HFFc6 (cell line): Measurements from ENCODE around the gene TEX44. TPM values are rescaled to one million over a fixed set of nuclear protein-coding genes. Genes with fewer than 3 reads are reported as not detected.
"Not testable (repeated sequence)": the region's sequence is repeated elsewhere in the genome, so short reads cannot be mapped to it uniquely, and the experiment has no call there.

Source experiments
- DNase-seq: peaks from one replicate; pipeline ENCODE4 v3.0.0-alpha.2; 2018
- H3K27ac Mint-ChIP-seq: 2 replicates; pipeline ENCODE4 v1.8.0; 2020; ENCODE audit warnings: mild to moderate bottlenecking, mixed read lengths
- H3K27me3 Mint-ChIP-seq: 2 replicates; pipeline ENCODE4 v1.8.0; 2021; ENCODE audit warnings: mild to moderate bottlenecking, moderate library complexity, mixed read lengths; ENCODE audit not compliant: insufficient read depth
- H3K36me3 Mint-ChIP-seq: 2 replicates; pipeline ENCODE4 v1.8.0; 2021; ENCODE audit warnings: low read depth, mixed read lengths
- H3K4me1 Mint-ChIP-seq: 2 replicates; pipeline ENCODE4 v1.8.0; 2020; ENCODE audit warnings: low read depth, mixed read lengths
- H3K4me3 Mint-ChIP-seq: 2 replicates; pipeline ENCODE4 v1.8.0; 2020; ENCODE audit warnings: mild to moderate bottlenecking, moderate library complexity, mixed read lengths
- H3K9me3 Mint-ChIP-seq: 2 replicates; pipeline ENCODE4 v1.8.0; 2020; ENCODE audit warnings: mild to moderate bottlenecking, mixed read lengths
- total RNA-seq, 6 experiments: library from RNA; stranded (reverse); fragmentation: NEBNext Ultra II Directional; extraction: Animal tissue kit (Norgen Biotek cat#: 25700); gene quantifications; 2 replicates in 1 of 6; 3 replicates in 5 of 6; pipeline ENCODE4 v1.2.3, GENCODE V29; 2021
- TF ChIP-seq, protein P1 (sequence below): fragments of 200-600 bp; sonication (generic); IDR thresholded peaks from 2 replicates; pipeline ENCODE4 v1.5.0; 2021; ENCODE audit warnings: antibody characterized with exemption, mild to moderate bottlenecking

The TEX44 gene
- total RNA-seq, 6 experiments from 2014 or later, result not detected

DNA sequence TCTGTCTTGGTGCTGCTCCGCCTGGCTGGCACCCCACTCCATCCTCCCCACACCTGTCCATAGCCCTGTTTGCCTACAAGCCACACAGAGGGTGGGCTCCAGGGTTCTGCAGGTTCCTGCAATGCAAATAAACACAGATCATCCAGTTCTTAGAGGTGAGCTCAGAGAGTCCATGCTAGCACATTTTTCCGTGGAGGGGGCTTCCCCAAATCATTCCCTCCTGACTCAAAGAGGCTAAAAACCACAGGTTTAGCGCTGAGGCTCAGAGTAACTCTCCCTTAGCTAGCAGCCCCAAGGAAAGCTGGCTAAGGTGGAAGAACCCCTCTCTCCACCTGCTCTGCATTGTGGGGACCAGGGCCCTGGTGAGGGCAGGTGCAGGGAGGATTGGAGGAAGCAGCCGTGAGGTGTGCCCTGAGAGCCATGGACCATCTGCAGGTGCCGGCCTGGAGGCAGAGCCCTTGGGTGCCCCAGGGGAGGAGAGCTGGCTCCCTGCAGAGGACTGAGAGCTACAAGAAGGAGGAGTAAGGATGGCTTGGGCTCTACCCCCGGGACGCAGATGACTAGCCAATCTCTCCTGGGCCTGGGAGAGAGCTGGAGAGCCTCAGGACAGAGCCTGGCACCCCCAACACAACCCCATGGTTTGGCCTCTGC lies 23.8 kb upstream of the TEX44 start:
- no peaks in the 10 kb centered on the region for H3K9me3 Mint-ChIP-seq
- H3K4me1 Mint-ChIP-seq, result no peaks in the 10 kb centered on the region
- H3K36me3 Mint-ChIP-seq, result no peaks in the 10 kb centered on the region
- no peak overlapping the region for H3K27ac Mint-ChIP-seq
- TF ChIP-seq, protein P1, sequence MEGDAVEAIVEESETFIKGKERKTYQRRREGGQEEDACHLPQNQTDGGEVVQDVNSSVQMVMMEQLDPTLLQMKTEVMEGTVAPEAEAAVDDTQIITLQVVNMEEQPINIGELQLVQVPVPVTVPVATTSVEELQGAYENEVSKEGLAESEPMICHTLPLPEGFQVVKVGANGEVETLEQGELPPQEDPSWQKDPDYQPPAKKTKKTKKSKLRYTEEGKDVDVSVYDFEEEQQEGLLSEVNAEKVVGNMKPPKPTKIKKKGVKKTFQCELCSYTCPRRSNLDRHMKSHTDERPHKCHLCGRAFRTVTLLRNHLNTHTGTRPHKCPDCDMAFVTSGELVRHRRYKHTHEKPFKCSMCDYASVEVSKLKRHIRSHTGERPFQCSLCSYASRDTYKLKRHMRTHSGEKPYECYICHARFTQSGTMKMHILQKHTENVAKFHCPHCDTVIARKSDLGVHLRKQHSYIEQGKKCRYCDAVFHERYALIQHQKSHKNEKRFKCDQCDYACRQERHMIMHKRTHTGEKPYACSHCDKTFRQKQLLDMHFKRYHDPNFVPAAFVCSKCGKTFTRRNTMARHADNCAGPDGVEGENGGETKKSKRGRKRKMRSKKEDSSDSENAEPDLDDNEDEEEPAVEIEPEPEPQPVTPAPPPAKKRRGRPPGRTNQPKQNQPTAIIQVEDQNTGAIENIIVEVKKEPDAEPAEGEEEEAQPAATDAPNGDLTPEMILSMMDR, result no peak
- no peak overlapping the region for H3K4me3 Mint-ChIP-seq
- no peak for DNase-seq
- H3K27me3 Mint-ChIP-seq, result peaks cover 23% of the 10 kb centered on the region

DNA sequence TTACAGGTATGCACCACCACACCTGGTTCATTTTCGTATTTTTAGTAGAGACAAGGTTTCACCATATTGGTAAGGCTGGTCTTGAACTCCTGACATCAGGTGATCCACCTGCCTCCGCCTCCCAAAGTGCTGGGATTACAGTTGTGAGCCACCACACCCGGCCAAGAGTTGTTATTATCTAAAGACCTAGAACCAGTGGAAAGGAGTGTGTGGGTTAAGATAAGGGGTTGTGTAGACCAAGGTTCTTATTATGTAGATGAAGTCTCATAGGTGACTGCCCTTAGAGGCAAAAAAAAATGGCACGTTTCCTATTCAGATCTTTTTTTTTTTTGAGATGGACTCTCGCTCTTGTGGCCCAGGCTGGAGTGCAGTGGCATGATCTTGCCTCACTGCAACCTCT lies 21.7 kb upstream of the TEX44 start:
- not testable (repeated sequence) for H3K36me3 Mint-ChIP-seq, DNase-seq, H3K4me1 Mint-ChIP-seq, H3K27ac Mint-ChIP-seq, H3K4me3 Mint-ChIP-seq, H3K9me3 Mint-ChIP-seq
- peaks cover 23% of the 10 kb centered on the region for H3K27me3 Mint-ChIP-seq

DNA sequence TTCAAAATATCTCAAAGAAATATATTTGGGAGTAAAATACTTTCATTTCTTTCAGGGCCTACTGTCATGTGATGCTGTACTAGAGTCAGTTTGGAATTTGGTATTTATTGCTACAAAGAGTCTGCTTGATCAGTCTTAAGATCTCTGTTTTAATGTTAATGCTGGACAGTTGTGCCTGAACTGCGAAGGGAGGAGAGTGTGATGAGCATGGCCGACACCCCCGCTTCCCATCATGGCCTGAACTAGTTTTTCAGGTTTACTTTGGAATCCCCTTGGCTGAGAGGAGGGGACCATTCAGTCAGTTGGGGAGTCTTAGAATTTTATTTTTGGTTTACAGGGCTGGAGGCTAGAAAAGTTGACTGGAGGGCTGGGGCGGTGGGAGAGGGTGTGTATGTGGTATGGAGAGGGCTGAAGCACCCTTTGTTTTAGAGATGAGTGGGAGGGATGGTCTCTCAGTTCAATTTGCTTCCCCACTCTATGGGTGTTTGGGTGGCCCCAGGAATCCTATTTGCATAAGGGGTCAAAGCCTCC lies 20.9 kb upstream of the TEX44 start:
- TF ChIP-seq, protein P1, result no peak
- no peaks in the 10 kb centered on the region for H3K9me3 Mint-ChIP-seq
- no peak for DNase-seq
- H3K27me3 Mint-ChIP-seq, result peaks cover 20% of the 10 kb centered on the region
- H3K4me1 Mint-ChIP-seq, result peaks cover 5% of the 10 kb centered on the region
- no peaks in the 10 kb centered on the region for H3K36me3 Mint-ChIP-seq
- H3K4me3 Mint-ChIP-seq, result no peak overlapping the region
- no peak overlapping the region for H3K27ac Mint-ChIP-seq

DNA sequence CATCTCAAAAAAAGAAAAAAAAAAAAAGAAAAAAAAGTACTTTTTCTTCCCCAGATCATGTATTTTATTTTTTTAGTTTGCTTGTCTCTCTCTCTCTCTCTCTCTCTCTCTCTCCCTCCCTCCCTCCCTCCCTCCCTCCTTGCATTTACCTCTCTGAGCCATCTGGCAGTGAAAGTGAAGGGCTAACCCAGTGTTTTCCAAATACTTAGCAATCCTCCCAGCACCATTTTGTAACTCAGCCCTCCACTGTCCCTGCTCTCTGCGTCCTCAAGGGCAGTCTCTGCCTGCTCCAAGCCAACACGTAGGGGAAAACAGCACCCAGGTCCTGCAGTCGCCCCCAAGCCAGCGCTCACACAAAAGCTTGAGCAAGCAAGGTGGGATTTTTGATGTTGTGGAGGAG lies 19.6 kb upstream of the TEX44 start:
- no peak overlapping the region for H3K27ac Mint-ChIP-seq
- no peaks in the 10 kb centered on the region for H3K9me3 Mint-ChIP-seq
- no peak overlapping the region for H3K4me3 Mint-ChIP-seq
- TF ChIP-seq, protein P1, result no peak
- peaks cover 10% of the 10 kb centered on the region for H3K4me1 Mint-ChIP-seq
- no peak for DNase-seq
- H3K27me3 Mint-ChIP-seq, result peaks cover 15% of the 10 kb centered on the region
- no peaks in the 10 kb centered on the region for H3K36me3 Mint-ChIP-seq

DNA sequence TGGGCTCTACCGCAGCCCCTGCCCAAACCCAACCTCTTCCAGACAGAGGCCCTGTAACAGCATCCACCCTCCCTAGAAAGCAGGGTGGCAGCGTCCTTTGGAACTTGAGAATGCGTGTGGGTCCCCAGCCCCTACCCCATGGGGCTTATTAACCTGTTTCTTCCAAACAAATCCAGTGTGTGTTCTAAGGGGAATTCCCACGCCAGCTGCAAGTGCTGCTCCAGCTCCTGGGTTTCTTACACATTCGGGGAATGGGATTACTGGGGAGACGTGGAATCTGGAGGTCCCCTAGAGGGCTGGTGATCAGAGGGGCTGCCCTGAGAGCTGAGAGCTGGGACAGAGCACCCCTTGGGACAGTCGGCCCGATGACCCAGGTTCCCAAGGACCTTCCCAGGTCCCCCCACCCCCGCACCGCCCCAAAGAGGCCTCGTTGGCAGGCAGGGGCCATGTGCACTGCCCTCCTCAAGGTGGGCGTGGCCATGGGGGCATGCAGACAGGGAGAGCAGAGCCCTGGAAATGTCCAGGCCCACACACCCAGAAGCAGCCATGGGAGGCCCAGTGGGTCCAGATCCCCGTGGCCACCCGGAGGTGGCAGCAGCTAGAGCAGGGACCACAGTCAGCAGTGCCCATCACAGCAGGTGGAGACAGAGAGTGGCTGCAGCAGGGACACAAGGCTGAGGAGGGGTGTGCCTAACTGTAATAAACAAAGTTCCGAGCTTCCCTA lies 18.8 kb upstream of the TEX44 start:
- H3K4me3 Mint-ChIP-seq, result no peak overlapping the region
- peaks cover 15% of the 10 kb centered on the region for H3K27me3 Mint-ChIP-seq
- TF ChIP-seq, protein P1, result no peak
- H3K4me1 Mint-ChIP-seq, result peaks cover 10% of the 10 kb centered on the region
- H3K9me3 Mint-ChIP-seq, result no peaks in the 10 kb centered on the region
- no peak overlapping the region; the same call in 1 of the 2 replicates for H3K27ac Mint-ChIP-seq
- no peak for DNase-seq
- peaks cover 4% of the 10 kb centered on the region; the same call in 1 of the 2 replicates for H3K36me3 Mint-ChIP-seq

DNA sequence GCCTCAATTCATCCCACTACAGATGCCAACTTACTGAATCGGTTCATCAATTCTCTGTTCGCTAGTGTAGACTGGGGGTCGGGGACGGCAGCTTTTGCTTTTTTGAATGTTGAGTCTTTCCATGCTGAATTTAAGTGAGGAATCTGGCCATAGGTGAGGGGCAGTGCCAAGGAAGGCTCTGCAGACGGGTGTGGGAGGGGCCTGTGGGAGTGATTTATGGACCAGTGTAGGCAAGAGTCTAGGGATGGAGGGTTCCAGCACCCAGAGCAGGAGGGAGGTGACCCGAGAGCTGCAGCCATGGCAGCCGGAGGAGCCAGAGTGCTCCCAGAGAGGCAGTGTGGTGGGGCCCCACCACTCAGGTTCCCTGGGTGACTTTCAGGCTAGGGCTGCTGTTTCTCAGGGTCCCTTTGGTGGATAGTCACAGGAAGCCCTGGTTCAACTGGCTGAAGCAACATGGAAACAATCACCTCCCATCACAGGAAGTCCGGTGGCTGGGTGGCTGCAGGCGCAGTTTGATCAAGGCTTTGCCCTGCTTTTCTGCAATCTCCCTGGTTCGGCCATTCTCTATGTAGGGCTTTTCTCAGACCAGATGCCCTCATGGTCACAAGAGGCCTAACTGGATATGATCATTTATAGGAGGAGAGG lies 16.9 kb upstream of the TEX44 start:
- Mint-ChIP-seq H3K4me3 (no peak overlapping the region), H3K36me3 (peaks cover 10% of the 10 kb centered on the region; the same call in 1 of the 2 replicates), H3K9me3 (no peaks in the 10 kb centered on the region), H3K4me1 (peaks cover 10% of the 10 kb centered on the region), H3K27ac (no peak overlapping the region), H3K27me3 (peaks cover 13% of the 10 kb centered on the region)
- TF ChIP-seq, protein P1, result no peak
- no peak for DNase-seq
